ENCODE data around the gene CLHC1.
A peak's percentile ranks its signal among the peaks of the same experiment; 100 is the strongest.
"Not testable (repeated sequence)": the region's sequence is repeated elsewhere in the genome, so short reads cannot be mapped to it uniquely, and the experiment has no call there.

The CLHC1 gene

GRCh38 chr2:55204950-55205349, 27.1 kb downstream of the CLHC1 start (continued):
- TF ChIP-seq ZNF596 (tag by site-specific recombination; IDR thresholded peaks at IDR 0.05) (no peak), ZBTB48 (tag by site-specific recombination; IDR thresholded peaks at IDR 0.05) (no peak), OVOL3 (tag by site-specific recombination; IDR thresholded peaks at IDR 0.05) (no peak), ZNF335 (tag by site-specific recombination; conservative IDR thresholded peaks at IDR 0.05) (no peak), EGR2 (tag by site-specific recombination; IDR thresholded peaks at IDR 0.05; ENCODE audit: low read depth) (no peak), KLF10 (tag by site-specific recombination; IDR thresholded peaks at IDR 0.05) (no peak), TRIM28 (IDR thresholded peaks at IDR 0.05; ENCODE audit: borderline replicate concordance, low read length) (no peak), SCRT2 (tag by site-specific recombination; IDR thresholded peaks at IDR 0.05) (no peak), ZNF654 (tag by site-specific recombination; IDR thresholded peaks at IDR 0.05; ENCODE audit: low read depth) (no peak)

GRCh38 chr2:55204536-55204935, 27.6 kb downstream of the CLHC1 start:
- peaks cover 16 to 45% of the 10 kb centered on the region in 2 experiments for H3K36me3 ChIP-seq (ENCODE audit: control insufficient read depth in 2 of 2, insufficient read depth in 1 of 2, low read length in 2 of 2)
- H3K9me3 ChIP-seq (ENCODE audit: control insufficient read depth, insufficient read depth, low read depth, low read length) = no peaks in the 10 kb centered on the region
- no peak overlapping the region for H3K27ac ChIP-seq (ENCODE audit: extremely low read depth, low read depth, low read length)
- ChIA-PET POLR2A (no interaction called here), CTCF (interaction anchor here (0.6 kb wide), 1 partner anchor 293 kb away, joined by 3 read pairs; no protein-coding TSS in a partner anchor)
- TF ChIP-seq ZBTB1 (tag by site-specific recombination; IDR thresholded peaks at IDR 0.05) (no peak), ZNF146 (tag by site-specific recombination; IDR thresholded peaks at IDR 0.05) (0 out of 2 replicates have a peak, but pooled peaks have one; percentile 8)
- no peak overlapping the region for H3K4me3 ChIP-seq (ENCODE audit: low read depth, low read length)
- no peaks in the 10 kb centered on the region for H3K4me1 ChIP-seq (ENCODE audit: control insufficient read depth, insufficient read depth, low read length)

- Histone ChIP-seq H3K36me3 (ENCODE audit: control insufficient read depth in 2 of 2, insufficient read depth in 1 of 2, low read length in 2 of 2) (peaks cover 16 to 65% of the 10 kb centered on the region in 2 experiments), H3K27ac (ENCODE audit: extremely low read depth, low read depth, low read length) (no peak overlapping the region), H3K9me3 (ENCODE audit: control insufficient read depth, insufficient read depth, low read depth, low read length) (no peaks in the 10 kb centered on the region), H3K4me1 (ENCODE audit: control insufficient read depth, insufficient read depth, low read length) (no peaks in the 10 kb centered on the region), H3K4me3 (ENCODE audit: low read depth, low read length) (no peak overlapping the region)
- CTCF ChIA-PET = interaction anchor here (0.6 kb wide), 1 partner anchor 417 kb away, joined by 3 read pairs; no protein-coding TSS in a partner anchor
- POLR2A ChIA-PET = no interaction called here
- TF ChIP-seq ZNF548 (tag by site-specific recombination; IDR thresholded peaks at IDR 0.05) = no peak
- TF ChIP-seq REST (tag by site-specific recombination; IDR thresholded peaks at IDR 0.05) = 0 out of 2 replicates have a peak, but pooled peaks have one; percentile 62
- no peak for TF ChIP-seq ZNF280C (tag by site-specific recombination; IDR thresholded peaks at IDR 0.05)
These were observed 31.7 kb downstream of the CLHC1 start for GRCh38 chr2:55200416-55200815.

- no peak overlapping the region for H3K27ac ChIP-seq (ENCODE audit: extremely low read depth, low read depth, low read length)
- CTCF ChIA-PET = interaction anchor here (0.7 kb wide), 1 partner anchor 180 kb away, joined by 3 read pairs; no protein-coding TSS in a partner anchor
- H3K36me3 ChIP-seq (ENCODE audit: control insufficient read depth in 2 of 2, insufficient read depth in 1 of 2, low read length in 2 of 2) = peaks cover 6 to 54% of the 10 kb centered on the region in 2 experiments
- H3K9me3 ChIP-seq (ENCODE audit: control insufficient read depth, insufficient read depth, low read depth, low read length) = no peaks in the 10 kb centered on the region
- POLR2A ChIA-PET = no interaction called here
- H3K4me3 ChIP-seq (ENCODE audit: low read depth, low read length) = no peak overlapping the region
- TF ChIP-seq TCF7L2 (IDR thresholded peaks at IDR 0.05; ENCODE audit: borderline replicate concordance, low read depth, low read length) = no peak
- TF ChIP-seq ZNF184 (tag by site-specific recombination; IDR thresholded peaks at IDR 0.05) = no peak
- TF ChIP-seq ZNF596 (tag by site-specific recombination; IDR thresholded peaks at IDR 0.05) = no peak
- no peaks in the 10 kb centered on the region for H3K4me1 ChIP-seq (ENCODE audit: control insufficient read depth, insufficient read depth, low read length)
These were observed 35.6 kb downstream of the CLHC1 start for GRCh38 chr2:55196526-55196925.

GRCh38 chr2:55191888-55192287, 40.2 kb downstream of the CLHC1 start:
- H3K9me3 ChIP-seq (ENCODE audit: control insufficient read depth, insufficient read depth, low read depth, low read length); H3K27ac ChIP-seq (ENCODE audit: extremely low read depth, low read depth, low read length); CTCF ChIA-PET; H3K4me3 ChIP-seq (ENCODE audit: low read depth, low read length); POLR2A ChIA-PET; H3K4me1 ChIP-seq (ENCODE audit: control insufficient read depth, insufficient read depth, low read length): not testable (repeated sequence)
- H3K36me3 ChIP-seq (ENCODE audit: control insufficient read depth in 2 of 2, insufficient read depth in 1 of 2, low read length in 2 of 2) = peaks cover 0 to 27% of the 10 kb centered on the region in 2 experiments; a peak in 2 of 3 replicates

Measured in HEK293 (cell line).